PC-9 (cell line): Measurements from ENCODE around the gene TBCA.

ENCODE experiments used
- CTCF ChIP-seq: fragments of 200-600 bp; sonication (generic); conservative IDR thresholded peaks from 2 replicates; pipeline ENCODE4 v1.6.1; 2017; ENCODE audit warnings: mixed run types, antibody characterized with exemption, mild to moderate bottlenecking, moderate library complexity
- EZH2 ChIP-seq: fragments of 200-600 bp; sonication (generic); IDR thresholded peaks from 2 replicates; pipeline ENCODE4 v1.8.0; 2017; ENCODE audit warnings: antibody characterized with exemption, low read depth

DNA sequence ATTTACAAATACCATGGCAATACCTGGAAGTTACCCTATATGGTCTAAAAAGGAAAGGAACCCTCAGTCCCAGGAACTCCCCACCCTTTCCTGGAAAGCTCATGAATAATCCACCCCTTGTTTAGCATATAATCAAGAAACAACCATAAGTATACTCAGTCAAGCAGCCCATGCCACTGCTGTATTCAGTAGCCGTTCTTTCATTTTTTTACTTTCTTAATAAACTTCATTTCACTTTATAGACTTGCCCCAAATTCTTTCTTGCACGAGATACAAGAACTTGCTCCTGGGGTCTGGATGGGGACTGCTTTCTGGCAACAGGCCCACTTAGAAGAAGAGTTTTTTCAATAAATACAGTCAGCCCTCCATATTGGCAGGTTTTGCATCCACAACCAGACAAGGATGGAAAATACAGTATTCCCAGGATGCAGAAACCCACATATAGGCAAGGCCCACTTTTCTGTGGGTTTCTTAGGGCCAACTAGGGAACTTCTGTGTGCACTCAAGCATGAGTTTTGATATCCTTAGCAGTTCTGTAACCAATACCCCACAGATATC lies 2.8 kb upstream of the TBCA start:
- TF ChIP-seq CTCF (no peak), EZH2 (no peak)
